K562 (cell line): ENCODE measurements around the gene ZNF280C. TPM values are rescaled to one million over a fixed set of nuclear protein-coding genes. Genes with fewer than 3 reads are reported as not detected.

Experiments
- ATAC-seq: fragments of 200-7000 bp; cut with Tn5 transposase; 3 replicates; pipeline ENCODE4 v1.9.1; 2020; ENCODE audit warnings: moderate library complexity
- BruUV-seq: library from RNA; stranded (reverse); fragments of 400-500 nt; replicated peaks from 2 replicates; lab custom pipeline; 2021; lab: Mats Ljungman, UMichigan
- CTCF ChIA-PET: fragments of 300-600 bp; formaldehyde crosslinking; extraction: SDS; loops from one replicate; lab custom pipeline; 2021; ENCODE audit warnings: low intra/inter-chr PET ratio; lab: Yijun Ruan, JAX
- POLR2A ChIA-PET: fragments of 300-600, 350-650 bp; sonication (Branson Sonifier 250); formaldehyde crosslinking; extraction: SDS; loops from one replicate; lab custom pipeline; 2021; ENCODE audit warnings: antibody characterized with exemption, inconsistent platforms; lab: Yijun Ruan, JAX
- DNase-seq, 4 experiments: peaks; one replicate each; pipeline versions ENCODE4 v3.0.0 to v3.0.0-alpha.2; 2011 to 2018; ENCODE audit warnings: low spot score in 3 of 4, mixed read lengths in 3 of 4; ENCODE audit errors: extremely low read depth in 1 of 4
- FAIRE-seq: peaks from 2 replicates; lab custom pipeline; 2011; peaks lifted over from hg19 to GRCh38; lab: Jason Lieb, UNC
- H2AFZ ChIP-seq: 2 replicates; pipeline ENCODE4 v1.6.0; 2011; ENCODE audit warnings: low read depth, low read length, control low read depth, inconsistent platforms
- H3K27ac ChIP-seq: fragments of 200-600 bp; 3 replicates; pipeline ENCODE4 v1.8.0; 2011; ENCODE audit warnings: low read depth, mild to moderate bottlenecking, control low read depth, inconsistent platforms, low read length, moderate library complexity, mixed read lengths; ENCODE audit errors: extremely low read depth
- H3K27me3 ChIP-seq, 2 experiments: fragments of 300-600 bp in 1 of 2; 2 replicates in 1 of 2; 3 replicates in 1 of 2; pipeline versions ENCODE4 v1.6.0 to v1.8.0; 2011; ENCODE audit warnings: inconsistent platforms in 2 of 2, low read length in 2 of 2, mild to moderate bottlenecking in 1 of 2, mixed read lengths in 1 of 2, moderate library complexity in 1 of 2; ENCODE audit not compliant: control insufficient read depth in 2 of 2, insufficient read depth in 2 of 2
- H3K36me3 ChIP-seq: fragments of 300-600 bp; 3 replicates; pipeline ENCODE4 v1.8.0; 2011; ENCODE audit warnings: mild to moderate bottlenecking, low read length, inconsistent platforms; ENCODE audit not compliant: control insufficient read depth, insufficient read depth
- H3K4me1 ChIP-seq, 2 experiments: fragments of 200-600 bp in 1 of 2; replicated peaks in 1 of 2; 2 replicates in 1 of 2; 3 replicates in 1 of 2; pipeline versions ENCODE4 v1.5.1 to v1.8.0; 2011; ENCODE audit warnings: inconsistent platforms in 2 of 2, low read length in 2 of 2, mild to moderate bottlenecking in 1 of 2, mixed read lengths in 1 of 2, moderate library complexity in 1 of 2; ENCODE audit not compliant: control insufficient read depth in 2 of 2, insufficient read depth in 2 of 2
- H3K4me2 ChIP-seq: 2 replicates; pipeline ENCODE4 v1.6.1; 2011; ENCODE audit warnings: low read length, control low read depth, inconsistent platforms, mixed read lengths; ENCODE audit not compliant: insufficient read depth
- H3K4me3 ChIP-seq: fragments of 200-600 bp; sonication (generic), shearing (Covaris generic); 2 replicates; pipeline ENCODE4 v1.5.1; 2016; ENCODE audit warnings: control low read depth, inconsistent platforms
- H3K79me2 ChIP-seq: fragments of 200-600 bp; 3 replicates; pipeline ENCODE4 v1.8.0; 2011; ENCODE audit warnings: low read length, inconsistent platforms; ENCODE audit not compliant: control insufficient read depth, insufficient read depth
- H3K9ac ChIP-seq, 2 experiments: 2 replicates each; pipeline versions ENCODE4 v1.6.0 to v1.6.1; 2011; ENCODE audit warnings: low read depth in 2 of 2, low read length in 2 of 2, control low read depth in 1 of 2, inconsistent platforms in 1 of 2, mild to moderate bottlenecking in 1 of 2, mixed read lengths in 1 of 2; ENCODE audit not compliant: insufficient read depth in 1 of 2
- H3K9me1 ChIP-seq: one replicate; pipeline ENCODE4 v1.6.0; 2011; ENCODE audit warnings: inconsistent platforms, mild to moderate bottlenecking, low read length, moderate library complexity; ENCODE audit not compliant: control insufficient read depth, insufficient read depth
- H3K9me3 ChIP-seq: replicated peaks from 2 replicates; pipeline ENCODE4 v1.5.1; 2011; ENCODE audit warnings: low read depth, low read length, inconsistent platforms; ENCODE audit not compliant: control insufficient read depth, insufficient read depth
- H4K20me1 ChIP-seq: replicated peaks from 2 replicates; pipeline ENCODE4 v1.6.1; 2011; ENCODE audit warnings: low read length, inconsistent platforms, mixed read lengths; ENCODE audit not compliant: control insufficient read depth, insufficient read depth
- CBX5 ChIP-seq: IDR thresholded peaks from 2 replicates; pipeline ENCODE4 v1.6.1; 2014; ENCODE audit warnings: low read depth, borderline replicate concordance
- FUS ChIP-seq: fragments of 200-400 bp; formaldehyde crosslinking; optimal IDR thresholded peaks from 2 replicates; pipeline ENCODE3; 2017; ENCODE audit warnings: low read depth, low read length
- IRF2 ChIP-seq: sonication (generic); formaldehyde crosslinking; IDR thresholded peaks from 2 replicates; pipeline ENCODE4 v1.8.1; 2022; ENCODE audit warnings: mild to moderate bottlenecking, missing genetic modification reagents
- NFIC ChIP-seq: fragments of 450-650 bp; IDR thresholded peaks from 2 replicates; pipeline ENCODE4 v1.6.1; 2017; ENCODE audit warnings: mild to moderate bottlenecking, inconsistent platforms
- NFYB ChIP-seq: IDR thresholded peaks from 2 replicates; pipeline ENCODE4 v1.6.1; 2011; ENCODE audit warnings: mild to moderate bottlenecking, moderate library complexity; ENCODE audit not compliant: insufficient read length; ENCODE audit errors: extremely low read depth
- POU5F1 ChIP-seq: fragments of 150-350 bp; IDR thresholded peaks from 2 replicates; pipeline ENCODE4 v1.6.1; 2014; ENCODE audit warnings: borderline replicate concordance, low read length, low read depth, mild to moderate bottlenecking; ENCODE audit not compliant: partially characterized antibody
- ZNF124 ChIP-seq: sonication (generic); formaldehyde crosslinking; IDR thresholded peaks from 2 replicates; pipeline ENCODE4 v1.8.1; 2022; ENCODE audit warnings: missing genetic modification reagents
- ZNF699 ChIP-seq: fragments of 250-450 bp; sonication (Bioruptor Pico); IDR thresholded peaks from 2 replicates; pipeline ENCODE4 v1.8.0; 2021; ENCODE audit warnings: mild to moderate bottlenecking, moderate library complexity; ENCODE audit not compliant: insufficient replicate concordance
- WGBS: fragments of 100-300 bp; shearing (Covaris generic); methylation state at CpG from one replicate; pipeline ENCODE4 v1.1.6; 2016; ENCODE audit warnings: low coverage, mixed read lengths; ENCODE audit not compliant: insufficient coverage; ENCODE audit errors: missing lambda C conversion rate; 5-methylcytosine and 5-hydroxymethylcytosine counted together
- in situ Hi-C: fragments of 300-500 bp; cut with MboI; formaldehyde crosslinking; loops from 4 replicates; pipeline ENCODE4 v1.15.0; 2018; ENCODE audit warnings: inconsistent platforms, mixed read lengths
- intact Hi-C: fragments of 100-400 bp; cut with micrococcal nuclease; formaldehyde crosslinking; loops from 2 replicates; pipeline ENCODE4 v1.14.2; 2022
- polyA plus RNA-seq, 8 experiments: library from polyadenylated mRNA; depleted of rRNA in 4 of 8; stranded (reverse) in 5 of 8; unstranded in 3 of 8; fragments of >200 nt; fragmentation: Nextera tagmentation in 2 of 8; fragmentation: Illumina TruSeq in 1 of 8; extraction: Ambion mirVana in 2 of 8; extraction: Trizol in 1 of 8; gene quantifications; 2 replicates each; pipeline versions ENCODE4 v1.2.1 to v1.2.3, GENCODE V29; 2011 to 2014; ENCODE audit warnings: inconsistent platforms in 1 of 8, missing spikeins in 1 of 8
- total RNA-seq, 7 experiments: library from RNA; depleted of rRNA in 6 of 7; stranded (reverse); fragments of >200 nt in 6 of 7; fragmentation: Illumina TruSeq in 2 of 7; extraction: Trizol in 2 of 7; gene quantifications; 2 replicates each; pipeline versions ENCODE4 v1.2.1 to v1.2.3, GENCODE V29; 2011 to 2021; ENCODE audit warnings: low replicate concordance in 1 of 7
- TF ChIP-seq, protein P1 (sequence below): fragments of 250-450 bp; sonication (Bioruptor Pico); IDR thresholded peaks from 2 replicates; pipeline ENCODE4 v1.4.0; 2020; ENCODE audit warnings: mild to moderate bottlenecking, moderate library complexity
- TF ChIP-seq, protein P2 (sequence below): fragments of 450-650 bp; conservative IDR thresholded peaks from 2 replicates; pipeline ENCODE4 v1.6.1; 2016; ENCODE audit warnings: missing genetic modification characterization, low read depth, mild to moderate bottlenecking, control low read depth, missing compliant biosample characterization

The ZNF280C gene
- total and polyA plus RNA-seq, 9 of the 15 experiments (the other 6 are each of a cell fraction or from before 2014, with no cell fraction given) = 1.6 to 8.3 (median 4.4) TPM

DNA sequence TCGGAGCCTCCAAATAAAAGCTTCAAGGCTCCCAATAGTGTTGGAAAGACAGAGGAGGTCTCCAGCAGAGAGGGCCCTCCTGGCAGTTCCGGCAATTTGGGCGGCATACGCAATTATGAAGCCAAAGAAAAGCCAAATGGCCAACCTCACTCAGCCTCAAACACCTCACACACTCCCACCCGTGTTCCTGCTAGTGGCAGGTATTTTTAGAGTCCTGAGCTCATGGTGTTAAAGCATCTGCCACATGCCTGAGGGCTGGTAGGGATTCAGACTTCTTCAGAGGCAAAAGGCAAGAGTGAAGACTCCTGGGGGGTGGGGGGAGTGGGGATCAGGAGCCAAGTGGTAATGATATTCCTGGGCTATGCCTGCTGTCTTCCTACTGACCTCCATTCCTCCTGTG, 89.5 kb downstream of the ZNF280C start (continued):
- no peak for TF ChIP-seq FUS
- no peak for TF ChIP-seq IRF2 (CRISPR knock-in tag)
- no peak for TF ChIP-seq ZNF124 (CRISPR knock-in tag)
- TF ChIP-seq, all 486 proteins: peak for 3

- no peaks in the 10 kb centered on the region for H3K79me2 ChIP-seq
- peaks cover 11% of the 10 kb centered on the region for H4K20me1 ChIP-seq
- BruUV-seq = no TSS peak
- TF ChIP-seq ZNF699 (CRISPR knock-in tag) (no peak), CBX5 (no peak), POU5F1 (no peak), NFIC (peak; percentile 48), NFYB (no peak)
- TF ChIP-seq, protein P1, sequence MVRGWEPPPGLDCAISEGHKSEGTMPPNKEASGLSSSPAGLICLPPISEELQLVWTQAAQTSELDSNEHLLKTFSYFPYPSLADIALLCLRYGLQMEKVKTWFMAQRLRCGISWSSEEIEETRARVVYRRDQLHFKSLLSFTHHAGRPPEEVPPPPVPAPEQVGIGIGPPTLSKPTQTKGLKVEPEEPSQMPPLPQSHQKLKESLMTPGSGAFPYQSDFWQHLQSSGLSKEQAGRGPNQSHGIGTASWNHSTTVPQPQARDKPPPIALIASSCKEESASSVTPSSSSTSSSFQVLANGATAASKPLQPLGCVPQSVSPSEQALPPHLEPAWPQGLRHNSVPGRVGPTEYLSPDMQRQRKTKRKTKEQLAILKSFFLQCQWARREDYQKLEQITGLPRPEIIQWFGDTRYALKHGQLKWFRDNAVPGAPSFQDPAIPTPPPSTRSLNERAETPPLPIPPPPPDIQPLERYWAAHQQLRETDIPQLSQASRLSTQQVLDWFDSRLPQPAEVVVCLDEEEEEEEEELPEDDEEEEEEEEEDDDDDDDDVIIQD (CRISPR knock-in tag) = no peak
- TF ChIP-seq, protein P2, sequence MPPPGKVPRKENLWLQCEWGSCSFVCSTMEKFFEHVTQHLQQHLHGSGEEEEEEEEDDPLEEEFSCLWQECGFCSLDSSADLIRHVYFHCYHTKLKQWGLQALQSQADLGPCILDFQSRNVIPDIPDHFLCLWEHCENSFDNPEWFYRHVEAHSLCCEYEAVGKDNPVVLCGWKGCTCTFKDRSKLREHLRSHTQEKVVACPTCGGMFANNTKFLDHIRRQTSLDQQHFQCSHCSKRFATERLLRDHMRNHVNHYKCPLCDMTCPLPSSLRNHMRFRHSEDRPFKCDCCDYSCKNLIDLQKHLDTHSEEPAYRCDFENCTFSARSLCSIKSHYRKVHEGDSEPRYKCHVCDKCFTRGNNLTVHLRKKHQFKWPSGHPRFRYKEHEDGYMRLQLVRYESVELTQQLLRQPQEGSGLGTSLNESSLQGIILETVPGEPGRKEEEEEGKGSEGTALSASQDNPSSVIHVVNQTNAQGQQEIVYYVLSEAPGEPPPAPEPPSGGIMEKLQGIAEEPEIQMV = no peak
- H3K4me2 ChIP-seq = no peak overlapping the region
- H3K9ac ChIP-seq = no peak overlapping the region
- peaks cover 23 to 41% of the 10 kb centered on the region in 2 experiments for H3K4me1 ChIP-seq
- no peak overlapping the region for H3K27ac ChIP-seq
- in situ Hi-C loops = no loop called here
- 19% methylated on average over 4 of the region's 4 CpGs for WGBS
- H2AFZ ChIP-seq = no peak overlapping the region
- ATAC-seq (no peak), FAIRE-seq (no peak), DNase-seq (no peak)
- H3K27me3 ChIP-seq = no peaks in the 10 kb centered on the region
- H3K4me3 ChIP-seq = no peak overlapping the region
- CTCF ChIA-PET = no interaction called here
- H3K9me3 ChIP-seq = no peaks in the 10 kb centered on the region; the same call in 1 of the 2 replicates
- H3K9me1 ChIP-seq = peaks cover 4% of the 10 kb centered on the region
- POLR2A ChIA-PET = interaction anchor here (0.9 to 1.6 kb wide), 4 partner anchors 11 to 163 kb away, joined by 3 to 12 read pairs (median 4); partner anchors contain the start of genes AIFM1 and SLC25A14
- no peaks in the 10 kb centered on the region for H3K36me3 ChIP-seq
- intact Hi-C loops = no loop called here
Observed at GRCh38 chrX:130176942-130177341, 91.8 kb downstream of the ZNF280C start.
